Measurements from ENCODE around the gene TEP1. TPM values are rescaled to one million over a fixed set of nuclear protein-coding genes. Genes with fewer than 3 reads are reported as not detected.

Gene TEP1
- total and polyA plus RNA-seq, 2 of the 13 experiments (the other 11 are each of a cell fraction or from before 2014, with no cell fraction given) = 11.0 to 12.8 TPM

DNA sequence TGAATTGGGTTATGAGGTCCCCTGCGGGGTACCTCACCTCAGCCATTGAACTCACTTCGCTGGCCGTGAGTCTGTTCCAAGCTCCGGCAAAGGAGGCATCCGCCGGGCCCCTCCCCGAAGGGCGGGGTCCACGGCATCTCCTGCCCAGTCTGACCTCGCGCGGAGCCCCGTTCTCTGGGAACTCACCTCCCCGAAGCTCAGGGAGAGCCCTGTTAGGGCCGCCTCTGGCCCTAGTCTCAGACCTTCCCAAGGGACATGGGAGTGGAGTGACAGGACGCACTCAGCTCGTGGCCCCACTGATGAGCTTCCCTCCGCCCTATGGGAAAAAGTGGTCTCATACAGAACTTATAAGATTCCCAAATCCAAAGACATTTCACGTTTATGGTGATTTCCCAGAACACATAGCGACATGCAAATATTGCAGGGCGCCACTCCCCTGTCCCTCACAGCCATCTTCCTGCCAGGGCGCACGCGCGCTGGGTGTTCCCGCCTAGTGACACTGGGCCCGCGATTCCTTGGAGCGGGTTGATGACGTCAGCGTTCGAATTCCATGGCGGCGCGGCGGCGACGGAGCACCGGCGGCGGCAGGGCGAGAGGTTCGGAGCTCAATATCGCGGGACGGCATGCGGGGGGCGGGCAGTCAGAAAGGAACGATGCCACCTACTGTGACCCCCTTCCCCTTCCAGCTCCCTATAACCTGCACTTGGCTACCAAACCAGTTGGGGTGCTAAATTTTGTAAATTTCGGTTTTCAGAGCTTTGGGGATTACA, 70.0 kb downstream of the TEP1 start, which contains the start of gene PARP2 (continued):
- TF ChIP-seq, protein P1, sequence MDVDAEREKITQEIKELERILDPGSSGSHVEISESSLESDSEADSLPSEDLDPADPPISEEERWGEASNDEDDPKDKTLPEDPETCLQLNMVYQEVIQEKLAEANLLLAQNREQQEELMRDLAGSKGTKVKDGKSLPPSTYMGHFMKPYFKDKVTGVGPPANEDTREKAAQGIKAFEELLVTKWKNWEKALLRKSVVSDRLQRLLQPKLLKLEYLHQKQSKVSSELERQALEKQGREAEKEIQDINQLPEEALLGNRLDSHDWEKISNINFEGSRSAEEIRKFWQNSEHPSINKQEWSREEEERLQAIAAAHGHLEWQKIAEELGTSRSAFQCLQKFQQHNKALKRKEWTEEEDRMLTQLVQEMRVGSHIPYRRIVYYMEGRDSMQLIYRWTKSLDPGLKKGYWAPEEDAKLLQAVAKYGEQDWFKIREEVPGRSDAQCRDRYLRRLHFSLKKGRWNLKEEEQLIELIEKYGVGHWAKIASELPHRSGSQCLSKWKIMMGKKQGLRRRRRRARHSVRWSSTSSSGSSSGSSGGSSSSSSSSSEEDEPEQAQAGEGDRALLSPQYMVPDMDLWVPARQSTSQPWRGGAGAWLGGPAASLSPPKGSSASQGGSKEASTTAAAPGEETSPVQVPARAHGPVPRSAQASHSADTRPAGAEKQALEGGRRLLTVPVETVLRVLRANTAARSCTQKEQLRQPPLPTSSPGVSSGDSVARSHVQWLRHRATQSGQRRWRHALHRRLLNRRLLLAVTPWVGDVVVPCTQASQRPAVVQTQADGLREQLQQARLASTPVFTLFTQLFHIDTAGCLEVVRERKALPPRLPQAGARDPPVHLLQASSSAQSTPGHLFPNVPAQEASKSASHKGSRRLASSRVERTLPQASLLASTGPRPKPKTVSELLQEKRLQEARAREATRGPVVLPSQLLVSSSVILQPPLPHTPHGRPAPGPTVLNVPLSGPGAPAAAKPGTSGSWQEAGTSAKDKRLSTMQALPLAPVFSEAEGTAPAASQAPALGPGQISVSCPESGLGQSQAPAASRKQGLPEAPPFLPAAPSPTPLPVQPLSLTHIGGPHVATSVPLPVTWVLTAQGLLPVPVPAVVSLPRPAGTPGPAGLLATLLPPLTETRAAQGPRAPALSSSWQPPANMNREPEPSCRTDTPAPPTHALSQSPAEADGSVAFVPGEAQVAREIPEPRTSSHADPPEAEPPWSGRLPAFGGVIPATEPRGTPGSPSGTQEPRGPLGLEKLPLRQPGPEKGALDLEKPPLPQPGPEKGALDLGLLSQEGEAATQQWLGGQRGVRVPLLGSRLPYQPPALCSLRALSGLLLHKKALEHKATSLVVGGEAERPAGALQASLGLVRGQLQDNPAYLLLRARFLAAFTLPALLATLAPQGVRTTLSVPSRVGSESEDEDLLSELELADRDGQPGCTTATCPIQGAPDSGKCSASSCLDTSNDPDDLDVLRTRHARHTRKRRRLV (CRISPR knock-in tag; IDR thresholded peaks at IDR 0.05) = peak; percentile 100
- TF ChIP-seq ZNF879 (CRISPR knock-in tag; IDR thresholded peaks at IDR 0.05) = no peak
- TF ChIP-seq KLF13 (CRISPR knock-in tag; IDR thresholded peaks at IDR 0.05) = no peak
- peak; percentile 92 for TF ChIP-seq YY1 (IDR thresholded peaks at IDR 0.05; ENCODE audit: insufficient read depth, insufficient replicate concordance, low read depth, low read length)
- TF ChIP-seq FOXM1 (CRISPR knock-in tag; IDR thresholded peaks at IDR 0.05) = no peak
- peak; percentile 89 for TF ChIP-seq ZNF598 (CRISPR knock-in tag; IDR thresholded peaks at IDR 0.05; ENCODE audit: borderline replicate concordance)
- peak; percentile 30; the same call in 1 of the 2 replicates for TF ChIP-seq ZNF232 (CRISPR knock-in tag; IDR thresholded peaks at IDR 0.05; ENCODE audit: borderline replicate concordance)
- TF ChIP-seq ZNF546 (CRISPR knock-in tag; conservative IDR thresholded peaks at IDR 0.05) = peak; percentile 3; the same call in 1 of the 2 replicates
- TF ChIP-seq ZXDC (CRISPR knock-in tag; IDR thresholded peaks at IDR 0.05) = peak; percentile 46; the same call in 1 of the 2 replicates
- TF ChIP-seq SRF (IDR thresholded peaks at IDR 0.05; ENCODE audit: low read depth, low read length) = 0 out of 2 replicates have a peak, but pooled peaks have one; percentile 36
- TF ChIP-seq AHR (CRISPR knock-in tag; IDR thresholded peaks at IDR 0.05) = peak; percentile 82; the same call in 1 of the 2 replicates
- 0 out of 2 replicates have a peak, but pooled peaks have one; percentile 25 for TF ChIP-seq ZNF280D (CRISPR knock-in tag; IDR thresholded peaks at IDR 0.05)
